ENCODE data around the gene CALN1. TPM values are rescaled to one million over a fixed set of nuclear protein-coding genes. Genes with fewer than 3 reads are reported as not detected.

Gene CALN1
- total and polyA plus RNA-seq, 2 of the 8 experiments (the other 6 are each of a cell fraction or from before 2014, with no cell fraction given) = 6.4 to 15.2 TPM

DNA sequence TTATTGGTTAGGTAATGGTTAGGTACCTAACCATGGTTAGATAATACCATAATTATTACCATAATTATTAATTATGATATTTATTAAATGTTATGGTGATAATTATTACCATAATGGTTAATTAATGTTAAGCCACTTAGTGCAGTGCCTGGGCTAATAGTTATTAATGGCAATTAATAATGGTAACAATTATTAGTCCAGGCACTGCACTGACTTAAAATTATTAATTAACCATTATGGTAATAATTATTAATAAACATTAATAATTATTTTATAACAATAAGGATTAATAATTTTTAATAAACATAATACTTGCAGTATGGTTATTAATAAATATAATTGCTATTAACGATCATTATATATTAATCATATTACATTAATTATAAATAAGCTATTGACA is 604.0 kb downstream of the CALN1 start:
- Histone ChIP-seq H3K9ac (replicated peaks in 1 of 4; ENCODE audit: extremely low read depth in 1 of 4, low read depth in 3 of 4, low read length in 3 of 4) (no peak overlapping the region), H2BK120ac (replicated peaks; ENCODE audit: low read depth, low read length) (no peak overlapping the region), H4K91ac (replicated peaks; ENCODE audit: insufficient read length, low read length) (no peak overlapping the region), H2BK5ac (ENCODE audit: low read depth, low read length) (no peak overlapping the region), H3K79me2 (ENCODE audit: control insufficient read depth in 1 of 2, insufficient read depth in 2 of 2, low read length in 2 of 2) (no peaks in the 10 kb centered on the region), H3K9me3 (ENCODE audit: insufficient read depth in 2 of 2, low read depth in 1 of 2, low read length in 1 of 2) (peaks cover 0 to 3% of the 10 kb centered on the region in 2 experiments; a peak in 1 of 4 replicates), H2AFZ (ENCODE audit: low read length) (no peak overlapping the region), H2BK20ac (ENCODE audit: low read length) (no peak overlapping the region), H2AK5ac (ENCODE audit: low read depth, low read length) (no peak overlapping the region), H4K8ac (ENCODE audit: extremely low read depth, insufficient read depth, low read length) (no peak overlapping the region), H3K4me2 (ENCODE audit: insufficient read depth in 1 of 2, low read depth in 2 of 2, low read length in 2 of 2) (no peak overlapping the region), H3K14ac (ENCODE audit: insufficient read length) (no peak overlapping the region), H3K56ac (replicated peaks; ENCODE audit: insufficient read length, low read depth, low read length) (no peak overlapping the region), H2BK15ac (ENCODE audit: low read length) (no peak overlapping the region), H3K27ac (ENCODE audit: low read depth, low read length) (no peak overlapping the region), H4K5ac (ENCODE audit: insufficient read length, low read depth, low read length) (no peak overlapping the region), H2BK12ac (ENCODE audit: low read depth, low read length) (no peak overlapping the region), H3K18ac (ENCODE audit: extremely low read depth, low read length) (no peak overlapping the region), H3K27me3 (replicated peaks in 1 of 4; ENCODE audit: control insufficient read depth in 3 of 4, extremely low read depth in 1 of 4, insufficient read depth in 3 of 4, low read length in 3 of 4) (no peaks in the 10 kb centered on the region), H3K23ac (ENCODE audit: insufficient read length) (no peak overlapping the region), H3K4ac (replicated peaks; ENCODE audit: insufficient read length, low read depth, low read length) (no peak overlapping the region), H3K4me1 (replicated peaks in 1 of 4; ENCODE audit: control insufficient read depth in 3 of 4, insufficient read depth in 4 of 4, low read length in 3 of 4) (no peaks in the 10 kb centered on the region), H4K20me1 (replicated peaks in 1 of 2; ENCODE audit: control insufficient read depth in 1 of 2, insufficient read depth in 2 of 2, low read length in 2 of 2) (no peaks in the 10 kb centered on the region), H3K79me1 (ENCODE audit: low read depth, low read length) (no peaks in the 10 kb centered on the region), H3K23me2 (ENCODE audit: low read depth, low read length) (peaks cover 2% of the 10 kb centered on the region; the same call in 1 of the 2 replicates), H3K4me3 (ENCODE audit: extremely low read depth in 1 of 4, insufficient read depth in 2 of 4, low read depth in 3 of 4, low read length in 4 of 4) (no peak overlapping the region), H3K36me3 (ENCODE audit: control insufficient read depth in 2 of 4, insufficient read depth in 4 of 4, low read length in 3 of 4) (no peaks in the 10 kb centered on the region)
- TF ChIP-seq JUN (IDR thresholded peaks at IDR 0.05; ENCODE audit: low read depth, low read length) (no peak), RXRA (IDR thresholded peaks at IDR 0.05; ENCODE audit: insufficient read depth, low read depth, low read length) (no peak), PHF8 (conservative IDR thresholded peaks at IDR 0.05; ENCODE audit: low read depth, low read length) (no peak), RAD21 (IDR thresholded peaks at IDR 0.05 in 1 of 2, conservative IDR thresholded peaks at IDR 0.05 in 1 of 2; ENCODE audit: low read depth in 2 of 2, low read length in 2 of 2) (no peak)
- WGBS, 2 experiments (ENCODE audit: extremely low coverage in 1 of 2, insufficient coverage in 1 of 2, insufficient read length in 1 of 2, insufficient replicate concordance in 2 of 2, low coverage in 1 of 2, low lambda C conversion rate in 2 of 2, missing lambda C conversion rate in 1 of 2) = 83% methylated on average over 1 of the region's 1 CpG; no CpG with 5 or more reads in 1 of the 2 experiments
- ChIA-PET POLR2A (ENCODE audit: partially characterized antibody) (no interaction called here), CTCF (ENCODE audit: partially characterized antibody) (no interaction called here)
- FAIRE-seq (no peak), DNase-seq (ENCODE audit: low read depth in 1 of 2, low spot score in 2 of 2) (no peak)

Measured in H1 (cell line).